Lower lobe of right lung (tissue), 2 donors: ENCODE results near the gene VAC14. TPM values are rescaled to one million over a fixed set of nuclear protein-coding genes. Genes with fewer than 3 reads are reported as not detected.

Experiments
- ATAC-seq, 2 donors: fragments of 200-7000 bp; cut with Tn5 transposase; one replicate each; pipeline ENCODE4 v1.9.1; 2020 to 2022; ENCODE audit warnings: mild to moderate bottlenecking in 2 of 2, moderate library complexity in 2 of 2
- DNase-seq: peaks from one replicate; pipeline ENCODE4 v3.0.0-alpha.2; 2020
- H3K27ac ChIP-seq: fragments of 200-600 bp; one replicate; pipeline ENCODE4 v1.8.0; 2022
- H3K27me3 ChIP-seq: fragments of 200-600 bp; one replicate; pipeline ENCODE4 v1.8.0; 2022; ENCODE audit warnings: low read depth
- H3K36me3 ChIP-seq: fragments of 200-600 bp; one replicate; pipeline ENCODE4 v1.8.0; 2022; ENCODE audit warnings: mild to moderate bottlenecking
- H3K4me1 ChIP-seq: fragments of 200-600 bp; one replicate; pipeline ENCODE4 v1.8.0; 2022
- H3K4me3 ChIP-seq: fragments of 200-600 bp; one replicate; pipeline ENCODE4 v1.8.0; 2022; ENCODE audit warnings: mild to moderate bottlenecking
- H3K9me3 ChIP-seq: fragments of 200-600 bp; one replicate; pipeline ENCODE4 v1.8.0; 2022
- intact Hi-C: fragments of 100-400 bp; cut with DNase I; formaldehyde crosslinking; loops from one replicate; pipeline ENCODE4 v1.11.0; 2022
- total RNA-seq: library from RNA; stranded (reverse); fragmentation: NEBNext Ultra II Directional; extraction: Animal tissue kit (Norgen Biotek cat#: 25700); gene quantifications from one replicate; pipeline ENCODE4 v1.2.1, GENCODE V29; 2021
- TF ChIP-seq, protein P1 (sequence below): fragments of 200-600 bp; IDR thresholded peaks from one replicate; pipeline ENCODE4 v1.8.0; 2022; ENCODE audit warnings: antibody characterized with exemption, mild to moderate bottlenecking
- donor health status: DM: no; HTN: yes; CAD: no; lungs with severe emphysema.

The VAC14 gene
- total RNA-seq, 1 donor from 2014 or later, result 49.1 TPM

GRCh38 chr16:70680495-70681381, 120.2 kb downstream of the VAC14 start:
- Histone ChIP-seq H3K27ac (peak overlapping the region; percentile 39), H3K4me3 (no peak overlapping the region), H3K9me3 (no peaks in the 10 kb centered on the region), H3K4me1 (peaks cover 48% of the 10 kb centered on the region), H3K27me3 (no peaks in the 10 kb centered on the region), H3K36me3 (peaks cover 47% of the 10 kb centered on the region)
- TF ChIP-seq, protein P1, sequence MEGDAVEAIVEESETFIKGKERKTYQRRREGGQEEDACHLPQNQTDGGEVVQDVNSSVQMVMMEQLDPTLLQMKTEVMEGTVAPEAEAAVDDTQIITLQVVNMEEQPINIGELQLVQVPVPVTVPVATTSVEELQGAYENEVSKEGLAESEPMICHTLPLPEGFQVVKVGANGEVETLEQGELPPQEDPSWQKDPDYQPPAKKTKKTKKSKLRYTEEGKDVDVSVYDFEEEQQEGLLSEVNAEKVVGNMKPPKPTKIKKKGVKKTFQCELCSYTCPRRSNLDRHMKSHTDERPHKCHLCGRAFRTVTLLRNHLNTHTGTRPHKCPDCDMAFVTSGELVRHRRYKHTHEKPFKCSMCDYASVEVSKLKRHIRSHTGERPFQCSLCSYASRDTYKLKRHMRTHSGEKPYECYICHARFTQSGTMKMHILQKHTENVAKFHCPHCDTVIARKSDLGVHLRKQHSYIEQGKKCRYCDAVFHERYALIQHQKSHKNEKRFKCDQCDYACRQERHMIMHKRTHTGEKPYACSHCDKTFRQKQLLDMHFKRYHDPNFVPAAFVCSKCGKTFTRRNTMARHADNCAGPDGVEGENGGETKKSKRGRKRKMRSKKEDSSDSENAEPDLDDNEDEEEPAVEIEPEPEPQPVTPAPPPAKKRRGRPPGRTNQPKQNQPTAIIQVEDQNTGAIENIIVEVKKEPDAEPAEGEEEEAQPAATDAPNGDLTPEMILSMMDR, result no peak
- ATAC-seq (no peak), DNase-seq (no peak)
- intact Hi-C loops, result no loop called here

DNA sequence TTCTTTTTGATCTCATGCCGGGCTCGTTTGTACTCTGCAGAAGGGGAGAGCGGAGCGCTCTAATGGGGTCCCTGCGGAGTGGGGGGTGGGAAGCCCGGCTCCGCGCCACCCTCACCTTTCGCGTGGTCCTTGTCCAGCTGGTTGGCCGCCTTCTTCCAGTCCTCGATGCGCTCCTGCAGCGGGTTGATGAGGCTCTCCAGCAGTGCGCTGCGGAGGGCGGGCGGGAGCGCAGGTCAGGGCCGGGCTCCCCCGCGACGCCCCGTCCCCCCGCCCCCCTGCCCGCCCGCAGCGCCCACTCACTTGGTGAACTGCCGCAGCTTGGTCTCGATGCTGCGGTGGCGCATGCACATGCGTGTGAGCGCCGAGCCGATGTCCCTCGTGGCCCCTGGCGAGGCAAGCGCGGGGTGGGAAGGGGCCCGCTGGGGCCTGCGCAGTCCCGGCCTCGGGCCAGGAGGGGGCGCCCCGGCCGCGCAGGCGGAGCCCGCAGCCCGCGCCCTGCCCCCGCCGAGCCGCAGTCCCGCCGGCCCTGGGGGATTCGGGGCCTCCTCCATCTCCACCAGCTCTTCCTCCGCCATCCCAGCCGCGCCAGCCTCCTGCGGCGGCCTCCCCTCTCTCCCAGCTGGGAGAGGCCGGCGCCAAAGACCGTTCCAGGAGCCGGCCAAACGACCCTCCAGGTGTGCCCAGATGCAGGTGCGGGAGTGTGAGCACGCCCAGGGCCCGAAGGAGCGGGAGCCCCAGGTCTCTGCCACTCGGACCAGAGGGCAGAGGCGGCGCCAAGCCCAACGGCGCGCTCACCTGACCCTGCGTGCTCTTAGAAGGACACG, 121.1 kb downstream of the VAC14 start:
- Histone ChIP-seq H3K36me3 (peaks cover 56% of the 10 kb centered on the region), H3K27me3 (no peaks in the 10 kb centered on the region), H3K9me3 (no peaks in the 10 kb centered on the region), H3K4me3 (no peak overlapping the region), H3K27ac (no peak overlapping the region), H3K4me1 (peaks cover 47% of the 10 kb centered on the region)
- intact Hi-C loops, result no loop called here
- DNase-seq, result peak; percentile 40
- TF ChIP-seq, protein P1, result peak; percentile 31
- peak in 1 of 2 donors; percentile 9 for ATAC-seq

GRCh38 chr16:70678898-70679670, 121.9 kb downstream of the VAC14 start:
- H3K27ac ChIP-seq, result no peak overlapping the region
- TF ChIP-seq, protein P1, result no peak
- DNase-seq (no peak), ATAC-seq (no peak)
- no peaks in the 10 kb centered on the region for H3K27me3 ChIP-seq
- intact Hi-C loops, result no loop called here
- H3K9me3 ChIP-seq, result no peaks in the 10 kb centered on the region
- H3K36me3 ChIP-seq, result peaks cover 64% of the 10 kb centered on the region
- H3K4me3 ChIP-seq, result no peak overlapping the region
- peaks cover 39% of the 10 kb centered on the region for H3K4me1 ChIP-seq

- peaks cover 72% of the 10 kb centered on the region for H3K36me3 ChIP-seq
- no peak overlapping the region for H3K4me3 ChIP-seq
- ATAC-seq (no peak), DNase-seq (peak; percentile 41)
- TF ChIP-seq, protein P1, result no peak
- H3K9me3 ChIP-seq, result no peaks in the 10 kb centered on the region
- H3K4me1 ChIP-seq, result peaks cover 32% of the 10 kb centered on the region
- H3K27me3 ChIP-seq, result no peaks in the 10 kb centered on the region
- intact Hi-C loops, result no loop called here
- no peak overlapping the region for H3K27ac ChIP-seq
Observed at GRCh38 chr16:70678121-70678897, 122.6 kb downstream of the VAC14 start.
